AG04450 (cell line): ENCODE results near the gene DNAAF1. TPM values are rescaled to one million over a fixed set of nuclear protein-coding genes. Genes with fewer than 3 reads are reported as not detected.

ENCODE experiments used
- CTCF ChIA-PET: fragments of 300-600, 350-600 bp; formaldehyde crosslinking; extraction: SDS; loops from one replicate; lab custom pipeline; 2022; ENCODE audit warnings: antibody characterized with exemption, inconsistent platforms; lab: Charles Lee
- POLR2A ChIA-PET: fragments of 350-600 bp; formaldehyde crosslinking; extraction: SDS; loops from one replicate; lab custom pipeline; 2021; ENCODE audit warnings: antibody characterized with exemption, inconsistent platforms; lab: Yijun Ruan, JAX
- DNase-seq: peaks from one replicate; pipeline ENCODE4 v3.0.0-alpha.2; 2011; ENCODE audit warnings: low read depth, low spot score
- H3K27ac ChIP-seq: one replicate; pipeline ENCODE4 v1.5.1; 2012; ENCODE audit warnings: low read depth, low read length, control low read depth
- H3K27me3 ChIP-seq: one replicate; pipeline ENCODE4 v1.6.0; 2012; ENCODE audit warnings: low read length; ENCODE audit not compliant: control insufficient read depth, insufficient read depth
- H3K4me3 ChIP-seq: 2 replicates; pipeline ENCODE4 v1.5.1; 2011; ENCODE audit warnings: mild to moderate bottlenecking, low read depth, low read length, control low read depth
- H3K9me3 ChIP-seq: 2 replicates; pipeline ENCODE4 v1.5.1; 2012; ENCODE audit warnings: low read length; ENCODE audit not compliant: control insufficient read depth, insufficient read depth
- CTCF ChIP-seq: IDR thresholded peaks from 2 replicates; pipeline ENCODE4 v1.5.1; 2011; ENCODE audit warnings: low read depth, low read length, control low read depth, inconsistent platforms
- polyA plus RNA-seq: library from polyadenylated mRNA; depleted of rRNA; stranded (reverse); fragments of >200 nt; gene quantifications from 2 replicates; pipeline ENCODE4 v1.2.3, GENCODE V29; 2011

DNAAF1 gene
- polyA plus RNA-seq, 1 experiment = not detected

GRCh38 chr16:84180519-84181140 lies 35.5 kb downstream of the DNAAF1 start:
- TF ChIP-seq CTCF = no peak
- Histone ChIP-seq H3K27ac (no peak overlapping the region), H3K9me3 (no peaks in the 10 kb centered on the region; the same call in 1 of the 2 replicates), H3K27me3 (no peaks in the 10 kb centered on the region), H3K4me3 (no peak overlapping the region)
- CTCF ChIA-PET = no interaction called here
- POLR2A ChIA-PET = no interaction called here
- DNase-seq = no peak

- ChIA-PET POLR2A (no interaction called here), CTCF (no interaction called here)
- H3K4me3 ChIP-seq = no peak overlapping the region
- no peak for DNase-seq
- no peaks in the 10 kb centered on the region for H3K27me3 ChIP-seq
- TF ChIP-seq CTCF = no peak
- H3K9me3 ChIP-seq = no peaks in the 10 kb centered on the region; the same call in 1 of the 2 replicates
- no peak overlapping the region for H3K27ac ChIP-seq
Observed at GRCh38 chr16:84181144-84181915, 36.2 kb downstream of the DNAAF1 start.

DNA sequence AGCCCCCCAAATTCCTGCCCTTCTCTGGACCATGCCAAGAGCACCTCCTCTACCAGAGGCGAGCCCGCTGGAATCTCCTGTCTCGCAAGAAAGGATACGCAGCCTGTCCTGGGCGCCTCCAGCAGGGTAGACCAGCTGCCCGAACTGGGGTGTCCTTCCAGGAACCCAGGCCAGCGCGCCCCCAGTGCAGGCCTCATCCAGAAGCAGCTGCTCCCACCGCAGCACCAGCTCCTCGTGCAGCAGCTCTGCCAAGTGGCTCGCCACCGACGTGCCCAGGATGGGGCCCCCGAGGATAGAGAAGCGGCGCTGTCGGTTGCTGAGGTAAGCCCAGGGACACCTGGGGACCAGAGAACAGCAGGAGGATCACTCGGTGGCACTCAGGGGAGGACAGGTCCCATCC lies 37.0 kb downstream of the DNAAF1 start:
- ChIA-PET POLR2A (no interaction called here), CTCF (no interaction called here)

GRCh38 chr16:84182680-84183571 lies 37.8 kb downstream of the DNAAF1 start:
- no peaks in the 10 kb centered on the region; the same call in 1 of the 2 replicates for H3K9me3 ChIP-seq
- H3K4me3 ChIP-seq = no peak overlapping the region
- no peak for DNase-seq
- no peak overlapping the region for H3K27ac ChIP-seq
- no peaks in the 10 kb centered on the region for H3K27me3 ChIP-seq
- ChIA-PET POLR2A (no interaction called here), CTCF (interaction anchor here (1.2 to 6.3 kb wide), 3 partner anchors 7 to 301 kb away, joined by 4 to 100 read pairs (median 5); no protein-coding TSS in a partner anchor)
- TF ChIP-seq CTCF = no peak

More for the DNA sequence above, 37.0 kb downstream of the DNAAF1 start:
- H3K27me3 ChIP-seq = no peaks in the 10 kb centered on the region
- no peak for DNase-seq
- H3K9me3 ChIP-seq = no peaks in the 10 kb centered on the region; the same call in 1 of the 2 replicates
- no peak overlapping the region for H3K27ac ChIP-seq
- TF ChIP-seq CTCF = no peak
- H3K4me3 ChIP-seq = no peak overlapping the region
